Fibroblast of villous mesenchyme (primary cell): ENCODE results near the gene PASK. TPM values are rescaled to one million over a fixed set of nuclear protein-coding genes. Genes with fewer than 3 reads are reported as not detected.

Experiments used
- DNase-seq: peaks from one replicate; pipeline ENCODE4 v3.0.0-alpha.2; 2010; ENCODE audit warnings: low read depth
- H3K4me3 ChIP-seq: 2 replicates; pipeline ENCODE4 v1.5.1; 2011; ENCODE audit warnings: low read depth, mild to moderate bottlenecking, low read length
- CTCF ChIP-seq: IDR thresholded peaks from 2 replicates; pipeline ENCODE4 v1.5.1; 2012; ENCODE audit warnings: low read depth, mild to moderate bottlenecking, low read length; ENCODE audit not compliant: insufficient read depth
- total RNA-seq: library from RNA; depleted of rRNA; stranded (reverse); fragments of >200 nt; gene quantifications from 2 replicates; pipeline ENCODE4 v1.2.3, GENCODE V29; 2012

PASK gene
- total RNA-seq, 1 donor: 2.6 TPM

- no peak overlapping the region for H3K4me3 ChIP-seq
- TF ChIP-seq CTCF: no peak
- no peak for DNase-seq
Observed at GRCh38 chr2:241141214-241141770, 8.0 kb downstream of the PASK start.

GRCh38 chr2:241140445-241140840, 8.8 kb downstream of the PASK start:
- no peak for TF ChIP-seq CTCF
- DNase-seq: no peak
- H3K4me3 ChIP-seq: no peak overlapping the region

- no peak for DNase-seq
- H3K4me3 ChIP-seq: no peak overlapping the region
- TF ChIP-seq CTCF: no peak
Observed at GRCh38 chr2:241139531-241140444, 9.5 kb downstream of the PASK start.

GRCh38 chr2:241138471-241138870, 10.8 kb downstream of the PASK start:
- DNase-seq: no peak
- no peak overlapping the region for H3K4me3 ChIP-seq

GRCh38 chr2:241137276-241138190, 11.7 kb downstream of the PASK start:
- DNase-seq: no peak
- TF ChIP-seq CTCF: no peak

More at GRCh38 chr2:241138471-241138870, 10.8 kb downstream of the PASK start:
- no peak for TF ChIP-seq CTCF

GRCh38 chr2:241136661-241137260, 12.5 kb downstream of the PASK start:
- no peak for DNase-seq
- no peak for TF ChIP-seq CTCF
- H3K4me3 ChIP-seq: no peak overlapping the region

More at GRCh38 chr2:241137276-241138190, 11.7 kb downstream of the PASK start:
- no peak overlapping the region for H3K4me3 ChIP-seq
